Stimulated activated CD4-positive, alpha-beta T cell treated with anti-CD3 and anti-CD28 coated beads, Interleukin-4, amount 100 ng/mL, for 24 hours (primary cell): ENCODE results near the gene C17orf67.
"Not testable (repeated sequence)": the region's sequence is repeated elsewhere in the genome, so short reads cannot be mapped to it uniquely, and the experiment has no call there.

ENCODE experiments used
- DNase-seq: peaks from one replicate; pipeline ENCODE4 v3.0.0-alpha.2; 2020

C17orf67 gene

GRCh38 chr17:56770427-56770826 lies 63.3 kb downstream of the C17orf67 start:
- no peak for DNase-seq

DNA sequence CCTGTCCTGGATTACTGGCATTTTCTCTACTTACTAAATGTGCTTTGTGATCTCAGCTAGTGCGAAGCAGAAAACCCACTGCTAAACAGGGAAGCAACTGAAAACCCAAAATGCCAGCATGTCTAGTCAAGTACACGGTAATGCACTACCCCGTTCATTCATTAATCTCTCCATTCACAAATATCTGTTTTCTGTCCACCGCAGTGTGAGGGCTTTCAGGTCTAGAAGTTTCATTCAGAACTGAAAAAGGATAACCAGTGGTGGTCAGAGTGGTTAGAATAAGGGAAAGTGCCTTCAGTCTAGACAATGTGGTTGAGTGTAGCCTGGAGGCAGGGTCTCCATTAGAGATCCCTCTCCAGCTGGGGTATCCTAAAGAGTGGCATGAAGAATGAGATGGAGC lies 68.3 kb downstream of the C17orf67 start:
- no peak for DNase-seq

DNA sequence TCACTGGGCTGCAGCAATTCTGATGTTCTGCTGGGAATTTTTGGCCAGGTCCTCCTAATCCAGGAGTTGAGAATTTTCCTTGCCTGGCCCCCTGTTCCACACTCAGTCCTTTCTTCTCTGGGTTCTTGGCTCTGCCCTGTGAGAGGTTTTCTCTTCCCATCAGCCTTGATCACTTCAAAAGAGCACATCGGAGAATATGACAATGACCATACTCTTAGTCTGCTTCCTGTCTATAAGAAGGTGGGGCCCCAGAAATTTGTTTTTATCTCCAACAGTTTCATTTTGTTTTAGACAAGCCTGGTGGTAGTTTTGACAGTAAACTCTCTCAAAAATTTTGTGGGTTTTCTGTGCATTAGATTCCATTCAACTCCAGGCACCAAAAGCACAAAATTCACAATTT lies 70.7 kb downstream of the C17orf67 start:
- DNase-seq = no peak

- no peak for DNase-seq
Measured at GRCh38 chr17:56762144-56762543, 71.6 kb downstream of the C17orf67 start.

GRCh38 chr17:56761387-56761786 lies 72.3 kb downstream of the C17orf67 start:
- no peak for DNase-seq

DNA sequence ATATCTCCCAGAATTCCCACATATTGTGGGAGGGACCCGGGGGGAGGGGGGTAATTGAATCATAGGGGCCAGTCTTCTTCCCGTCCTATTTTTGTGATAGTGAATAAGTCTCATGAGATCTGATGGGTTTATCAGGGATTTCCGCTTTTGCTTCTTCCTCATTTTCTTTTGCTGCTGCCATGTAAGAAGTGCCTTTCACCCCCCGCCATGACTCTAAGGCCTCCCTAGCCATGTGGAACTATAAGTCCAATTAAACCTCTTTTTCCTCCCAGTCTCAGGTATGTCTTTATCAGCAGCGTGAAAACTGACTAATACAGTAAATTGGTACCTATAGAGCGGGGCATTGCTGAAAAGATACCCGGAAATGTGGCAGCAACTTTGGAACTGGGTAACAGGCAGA lies 76.1 kb downstream of the C17orf67 start:
- not testable (repeated sequence) for DNase-seq

DNA sequence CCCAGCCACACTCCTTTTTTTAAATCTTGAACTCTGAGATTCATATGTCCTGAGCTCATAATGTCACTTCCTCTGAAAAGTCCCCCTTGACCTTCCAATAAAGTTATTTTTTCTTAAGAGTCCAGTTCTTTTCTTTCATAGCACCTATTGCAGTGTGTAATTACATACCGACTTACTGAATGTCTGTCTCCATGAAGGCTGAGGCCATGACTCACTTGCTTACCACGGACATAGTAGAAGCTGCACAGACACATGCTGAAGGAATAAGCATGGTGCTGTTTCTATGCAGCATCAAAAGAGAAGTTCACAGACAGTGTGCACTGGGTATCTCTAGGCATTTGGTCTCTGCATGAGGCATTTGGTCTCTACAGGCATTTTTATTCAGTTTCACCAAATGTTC lies 77.2 kb downstream of the C17orf67 start:
- DNase-seq = no peak

DNA sequence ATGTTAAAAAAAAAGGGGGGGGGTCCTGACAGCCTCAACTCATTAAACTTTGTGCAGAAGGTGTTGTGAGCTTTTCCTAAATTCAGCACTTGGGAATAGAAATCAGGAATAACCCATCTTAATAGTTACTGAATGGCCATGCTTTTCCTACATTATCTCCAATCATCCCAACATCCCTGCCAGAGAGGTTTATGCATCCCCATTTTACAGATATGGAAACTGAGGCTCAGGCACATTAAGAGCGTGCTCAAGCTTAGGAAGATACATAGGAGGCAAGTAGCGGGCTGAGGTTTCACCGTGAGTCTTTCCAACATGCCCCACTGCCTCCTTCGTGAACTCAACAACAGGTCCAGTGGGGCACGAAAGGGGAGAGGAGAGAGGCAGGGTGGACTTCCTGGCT lies 78.4 kb downstream of the C17orf67 start:
- DNase-seq = no peak

DNA sequence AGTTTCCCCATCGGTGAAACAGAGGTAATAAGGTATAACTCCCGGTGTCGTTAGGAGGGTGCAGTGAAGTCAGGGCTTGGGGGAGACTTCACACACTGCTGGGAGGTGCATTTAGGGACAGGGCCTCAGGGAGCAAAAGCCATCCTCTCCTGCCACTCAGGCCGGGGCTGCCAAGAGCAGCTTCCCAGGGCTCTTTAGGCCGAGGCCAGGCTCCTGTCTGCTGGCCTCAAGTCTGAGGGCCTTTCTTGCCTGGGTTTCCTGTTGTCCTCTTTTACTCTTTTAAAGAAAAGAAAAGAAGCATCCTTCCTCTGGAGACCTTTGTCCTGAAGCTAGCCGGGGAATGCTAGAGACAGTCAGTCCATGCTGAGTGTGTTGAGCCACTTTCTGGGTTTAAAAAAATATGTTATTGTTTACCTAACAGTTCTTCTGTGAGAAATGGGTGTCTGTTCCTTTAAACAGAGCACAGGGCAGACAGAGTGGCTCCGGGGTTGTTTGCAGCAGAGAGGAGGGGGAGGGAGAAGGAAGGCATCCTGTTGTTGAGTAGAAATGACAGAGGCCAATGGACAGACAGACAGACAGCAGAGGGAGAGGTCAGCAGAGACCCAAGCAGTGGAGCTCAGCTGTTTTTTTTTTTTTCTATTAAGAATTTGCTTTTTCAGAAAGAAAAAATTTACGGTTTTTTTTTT lies 79.1 kb downstream of the C17orf67 start:
- DNase-seq = no peak

- no peak for DNase-seq
Measured at GRCh38 chr17:56752263-56752836, 81.4 kb downstream of the C17orf67 start.

DNA sequence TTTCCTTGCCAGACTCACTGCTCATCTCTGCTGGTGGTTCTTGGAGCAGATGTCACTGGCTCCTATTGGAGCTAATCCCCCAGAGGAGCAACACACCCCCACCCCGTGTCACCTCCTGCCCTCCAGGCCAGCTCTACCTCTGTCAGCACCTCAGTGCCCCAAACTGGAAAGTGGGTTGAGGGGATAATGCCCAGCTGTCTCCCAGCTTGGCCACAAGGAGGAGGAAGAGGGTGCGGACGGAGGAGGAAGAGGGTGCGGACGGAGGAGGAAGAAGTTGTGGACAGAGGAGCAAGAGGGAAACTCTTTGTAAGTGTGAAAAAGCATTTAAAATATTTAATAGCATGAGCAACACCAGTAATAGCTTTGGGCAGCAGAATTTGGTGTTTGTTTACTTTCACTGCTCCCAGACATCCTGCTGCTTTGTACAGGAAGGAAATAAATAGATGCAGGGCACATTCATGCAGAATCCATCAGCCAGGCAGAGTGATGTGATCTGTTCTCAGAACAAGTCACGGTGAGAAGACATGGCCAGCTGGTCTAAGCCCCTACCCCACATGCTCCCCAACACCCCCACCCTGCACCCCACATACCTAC lies 82.5 kb downstream of the C17orf67 start:
- DNase-seq = no peak

DNA sequence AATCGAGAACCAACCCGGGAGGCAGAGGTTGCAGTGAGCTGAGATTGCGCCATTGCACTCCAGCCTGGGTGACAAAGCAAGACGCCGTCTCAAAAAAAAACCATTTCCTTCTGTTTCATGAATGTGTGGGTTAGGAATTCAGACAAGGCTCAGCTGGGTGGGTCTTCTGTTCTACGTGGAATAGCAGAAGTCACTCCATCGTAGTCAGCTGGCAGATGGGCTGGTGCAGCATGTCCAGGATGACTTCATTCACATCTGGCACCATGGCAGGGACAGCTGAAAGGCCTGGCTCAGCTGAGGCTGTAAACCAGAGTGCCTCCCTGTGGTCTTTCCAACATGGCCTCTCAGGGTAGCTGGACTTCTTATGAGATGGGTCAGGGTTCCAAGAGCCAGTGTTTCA lies 89.0 kb downstream of the C17orf67 start:
- no peak for DNase-seq

DNA sequence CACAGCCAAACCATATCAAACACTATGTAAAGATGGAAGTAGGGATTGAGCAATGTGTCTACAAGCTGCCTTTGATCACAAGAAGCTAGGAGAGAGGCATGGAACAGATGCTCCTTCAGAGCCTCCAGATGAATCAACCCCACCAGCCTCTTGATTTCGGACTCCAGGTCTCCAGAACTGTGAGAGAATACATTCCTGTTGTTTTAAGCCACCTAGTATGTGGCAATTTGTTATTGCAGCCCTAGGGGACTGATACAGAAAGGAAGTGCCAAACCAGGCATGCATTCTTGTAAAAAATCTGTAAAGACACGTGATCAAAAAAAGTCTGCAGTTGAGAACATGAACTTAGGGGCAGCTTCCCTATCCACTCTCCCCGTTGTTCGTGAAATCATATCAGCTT lies 91.1 kb downstream of the C17orf67 start:
- no peak for DNase-seq
